Caco-2 (cell line): ENCODE data around the gene RRP12. TPM values are rescaled to one million over a fixed set of nuclear protein-coding genes. Genes with fewer than 3 reads are reported as not detected.

Source experiments
- BruUV-seq: library from RNA; stranded (reverse); fragments of 400-500 nt; replicated peaks from 2 replicates; lab custom pipeline; 2021; lab: Mats Ljungman, UMichigan
- CTCF ChIA-PET: fragments of 300-600 bp; sonication (Branson Sonifier 250); formaldehyde crosslinking; loops from one replicate; lab custom pipeline; 2022; ENCODE audit warnings: antibody characterized with exemption; lab: Charles Lee
- POLR2A ChIA-PET: fragments of 300-600 bp; sonication (Branson Sonifier 250); formaldehyde crosslinking; loops from one replicate; lab custom pipeline; 2022; ENCODE audit warnings: antibody characterized with exemption; lab: Charles Lee
- DNase-seq, 2 experiments: peaks; one replicate each; pipeline versions ENCODE4 v3.0.0 to v3.0.0-alpha.2; 2020 to 2022
- H3K27me3 ChIP-seq: replicated peaks from 2 replicates; pipeline ENCODE4 v1.6.0; 2011; ENCODE audit warnings: low read length; ENCODE audit not compliant: control insufficient read depth, insufficient read depth
- H3K36me3 ChIP-seq: 2 replicates; pipeline ENCODE4 v1.5.1; 2011; ENCODE audit warnings: low read length; ENCODE audit not compliant: control insufficient read depth, insufficient read depth
- H3K4me1 ChIP-seq: fragments of 250-450 bp; sonication (Bioruptor Pico); 2 replicates; pipeline ENCODE4 v1.5.1; 2020; ENCODE audit warnings: mild to moderate bottlenecking
- H3K4me3 ChIP-seq: 2 replicates; pipeline ENCODE4 v1.5.1; 2011; ENCODE audit warnings: low read depth, mild to moderate bottlenecking, control low read depth, low read length
- H3K9me3 ChIP-seq: fragments of 250-450 bp; sonication (Bioruptor Pico); 2 replicates; pipeline ENCODE4 v1.5.1; 2020; ENCODE audit warnings: mild to moderate bottlenecking, moderate library complexity
- H3K27ac Mint-ChIP-seq: one replicate; pipeline ENCODE4 v1.8.0; 2022; ENCODE audit warnings: mixed read lengths; ENCODE audit not compliant: unreplicated experiment
- H3K27me3 Mint-ChIP-seq: one replicate; pipeline ENCODE4 v1.8.0; 2022; ENCODE audit warnings: mixed read lengths; ENCODE audit not compliant: insufficient read depth, unreplicated experiment
- H3K36me3 Mint-ChIP-seq: one replicate; pipeline ENCODE4 v1.8.0; 2022; ENCODE audit warnings: mild to moderate bottlenecking, mixed read lengths; ENCODE audit not compliant: insufficient read depth, unreplicated experiment
- H3K4me1 Mint-ChIP-seq: one replicate; pipeline ENCODE4 v1.8.0; 2022; ENCODE audit warnings: low read depth, mixed read lengths; ENCODE audit not compliant: unreplicated experiment
- H3K4me3 Mint-ChIP-seq: one replicate; pipeline ENCODE4 v1.8.0; 2022; ENCODE audit warnings: mild to moderate bottlenecking, moderate library complexity, mixed read lengths; ENCODE audit not compliant: unreplicated experiment
- H3K9me3 Mint-ChIP-seq: one replicate; pipeline ENCODE4 v1.8.0; 2022; ENCODE audit warnings: mixed read lengths; ENCODE audit not compliant: unreplicated experiment
- intact Hi-C: fragments of 100-400 bp; cut with micrococcal nuclease; formaldehyde crosslinking; loops from one replicate; pipeline ENCODE4 v1.10.0; 2022; ENCODE audit not compliant: unreplicated experiment
- total RNA-seq: library from RNA; stranded (reverse); gene quantifications from 2 replicates; pipeline ENCODE4 v1.2.3, GENCODE V29; 2022
- TF ChIP-seq, protein P1 (sequence below), 2 experiments: fragments of 200-600 bp in 1 of 2; IDR thresholded peaks; 1 replicate in 1 of 2; 2 replicates in 1 of 2; pipeline versions ENCODE4 v1.5.1 to v1.8.0; 2011 to 2022; ENCODE audit warnings: antibody characterized with exemption in 1 of 2, control low read depth in 1 of 2, inconsistent platforms in 1 of 2, low read depth in 1 of 2, low read length in 1 of 2, mild to moderate bottlenecking in 1 of 2, moderate library complexity in 1 of 2; ENCODE audit not compliant: insufficient read depth in 1 of 2, severe bottlenecking in 1 of 2, unreplicated experiment in 1 of 2

The RRP12 gene
- total RNA-seq, 1 experiment from 2014 or later, result 69.3 TPM

GRCh38 chr10:97434055-97434454 lies 32.9 kb upstream of the RRP12 start:
- POLR2A ChIA-PET, result interaction anchor here (0.9 kb wide), 1 partner anchor 18 kb away, joined by 3 read pairs; no protein-coding TSS in a partner anchor
- intact Hi-C loops, result no loop called here
- Mint-ChIP-seq H3K4me3 (no peak overlapping the region), H3K4me1 (no peaks in the 10 kb centered on the region), H3K36me3 (peaks cover 91% of the 10 kb centered on the region), H3K9me3 (no peaks in the 10 kb centered on the region), H3K27ac (no peak overlapping the region), H3K27me3 (no peaks in the 10 kb centered on the region)
- TF ChIP-seq, protein P1, sequence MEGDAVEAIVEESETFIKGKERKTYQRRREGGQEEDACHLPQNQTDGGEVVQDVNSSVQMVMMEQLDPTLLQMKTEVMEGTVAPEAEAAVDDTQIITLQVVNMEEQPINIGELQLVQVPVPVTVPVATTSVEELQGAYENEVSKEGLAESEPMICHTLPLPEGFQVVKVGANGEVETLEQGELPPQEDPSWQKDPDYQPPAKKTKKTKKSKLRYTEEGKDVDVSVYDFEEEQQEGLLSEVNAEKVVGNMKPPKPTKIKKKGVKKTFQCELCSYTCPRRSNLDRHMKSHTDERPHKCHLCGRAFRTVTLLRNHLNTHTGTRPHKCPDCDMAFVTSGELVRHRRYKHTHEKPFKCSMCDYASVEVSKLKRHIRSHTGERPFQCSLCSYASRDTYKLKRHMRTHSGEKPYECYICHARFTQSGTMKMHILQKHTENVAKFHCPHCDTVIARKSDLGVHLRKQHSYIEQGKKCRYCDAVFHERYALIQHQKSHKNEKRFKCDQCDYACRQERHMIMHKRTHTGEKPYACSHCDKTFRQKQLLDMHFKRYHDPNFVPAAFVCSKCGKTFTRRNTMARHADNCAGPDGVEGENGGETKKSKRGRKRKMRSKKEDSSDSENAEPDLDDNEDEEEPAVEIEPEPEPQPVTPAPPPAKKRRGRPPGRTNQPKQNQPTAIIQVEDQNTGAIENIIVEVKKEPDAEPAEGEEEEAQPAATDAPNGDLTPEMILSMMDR (IDR thresholded peaks at IDR 0.05; ENCODE audit: insufficient read depth in 1 of 2, low read depth in 1 of 2, low read length in 1 of 2, severe bottlenecking in 1 of 2, unreplicated experiment in 1 of 2), result peak in 1 of 2 experiments; percentile 23
- Histone ChIP-seq H3K9me3 (no peaks in the 10 kb centered on the region), H3K27me3 (no peaks in the 10 kb centered on the region), H3K4me1 (no peaks in the 10 kb centered on the region), H3K4me3 (no peak overlapping the region), H3K36me3 (peaks cover 3% of the 10 kb centered on the region)
- DNase-seq, result no peak
- BruUV-seq, result no TSS peak
- CTCF ChIA-PET, result interaction anchor here (0.9 kb wide), 1 partner anchor 24 kb away, joined by 3 read pairs; no protein-coding TSS in a partner anchor

DNA sequence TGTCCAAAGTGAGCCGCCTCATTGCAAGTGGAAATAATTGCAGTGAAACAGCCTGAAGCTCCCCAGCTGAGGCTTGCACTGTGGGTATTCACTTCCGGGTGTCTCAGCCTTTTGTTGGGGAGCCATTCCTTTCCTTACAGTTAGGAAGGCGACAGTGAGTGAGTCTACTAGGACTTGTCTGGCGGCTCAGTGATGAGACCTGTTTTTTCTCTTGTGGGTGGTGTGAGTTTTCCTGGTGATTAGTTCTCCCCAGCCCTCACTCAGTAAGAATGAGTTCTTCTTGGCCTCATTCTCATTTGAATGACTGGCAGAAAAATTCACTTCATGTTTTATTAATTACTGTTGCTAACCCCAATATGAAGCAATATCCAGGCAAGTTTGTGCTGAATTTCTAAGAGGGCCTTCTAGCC lies 27.4 kb upstream of the RRP12 start:
- POLR2A ChIA-PET, result no interaction called here
- H3K27me3 Mint-ChIP-seq, result no peaks in the 10 kb centered on the region
- H3K4me3 ChIP-seq, result peak overlapping the region; percentile 83
- CTCF ChIA-PET, result no interaction called here
- H3K27me3 ChIP-seq, result no peaks in the 10 kb centered on the region
- H3K4me1 Mint-ChIP-seq, result no peaks in the 10 kb centered on the region
- intact Hi-C loops, result no loop called here
- H3K36me3 ChIP-seq, result peaks cover 5% of the 10 kb centered on the region
- H3K4me1 ChIP-seq, result peaks cover 12% of the 10 kb centered on the region
- no TSS peak for BruUV-seq
- H3K27ac Mint-ChIP-seq, result no peak overlapping the region
- DNase-seq, result no peak
- H3K4me3 Mint-ChIP-seq, result peak overlapping the region; percentile 75
- H3K9me3 Mint-ChIP-seq, result no peaks in the 10 kb centered on the region
- no peaks in the 10 kb centered on the region for H3K9me3 ChIP-seq
- TF ChIP-seq, protein P1 (IDR thresholded peaks at IDR 0.05; ENCODE audit: insufficient read depth in 1 of 2, low read depth in 1 of 2, low read length in 1 of 2, severe bottlenecking in 1 of 2, unreplicated experiment in 1 of 2), result no peak
- H3K36me3 Mint-ChIP-seq, result peaks cover 73% of the 10 kb centered on the region

DNA sequence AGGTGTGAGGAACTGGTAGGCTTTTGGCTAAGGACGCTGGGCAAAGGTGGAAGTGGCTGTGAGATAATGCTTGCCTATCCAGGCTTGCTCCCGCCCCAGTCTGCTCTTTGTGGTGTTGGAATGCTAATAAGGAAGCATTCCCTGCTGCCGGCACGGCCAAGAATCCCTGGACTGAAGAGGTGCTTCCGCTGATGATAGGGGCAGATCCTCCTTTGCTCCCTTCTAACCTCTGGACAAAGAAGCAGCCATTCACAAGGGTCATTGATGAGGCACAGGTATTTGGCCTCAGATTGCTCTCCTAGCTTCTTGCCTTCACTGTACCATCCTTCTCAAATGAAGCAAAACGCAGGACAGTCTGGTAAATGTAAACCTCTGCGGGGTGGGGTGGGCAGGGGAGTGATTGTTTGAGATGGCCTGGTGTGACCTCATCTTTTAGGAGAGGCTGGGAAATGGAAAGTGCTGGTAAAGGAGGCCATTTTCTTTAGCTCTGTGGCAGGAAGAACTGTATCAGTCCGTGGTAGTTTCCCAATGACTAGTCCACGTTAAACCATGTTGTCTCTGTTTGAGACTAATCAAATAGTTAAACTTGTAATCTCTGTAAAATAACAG lies 26.5 kb upstream of the RRP12 start:
- Histone ChIP-seq H3K27me3 (no peaks in the 10 kb centered on the region), H3K4me3 (peak overlapping the region; percentile 83), H3K4me1 (peaks cover 12% of the 10 kb centered on the region), H3K36me3 (peaks cover 5% of the 10 kb centered on the region), H3K9me3 (no peaks in the 10 kb centered on the region)
- TF ChIP-seq, protein P1 (IDR thresholded peaks at IDR 0.05; ENCODE audit: insufficient read depth in 1 of 2, low read depth in 1 of 2, low read length in 1 of 2, severe bottlenecking in 1 of 2, unreplicated experiment in 1 of 2), result no peak
- H3K4me1 Mint-ChIP-seq, result no peaks in the 10 kb centered on the region
- H3K9me3 Mint-ChIP-seq, result no peaks in the 10 kb centered on the region
- ChIA-PET POLR2A (no interaction called here), CTCF (interaction anchor here (0.6 kb wide), 1 partner anchor 25 kb away, joined by 8 read pairs; no protein-coding TSS in a partner anchor)
- H3K27ac Mint-ChIP-seq, result peak overlapping the region; percentile 83
- peak; percentile 71 to 83 for DNase-seq
- H3K4me3 Mint-ChIP-seq, result peak overlapping the region; percentile 75
- peaks cover 67% of the 10 kb centered on the region for H3K36me3 Mint-ChIP-seq
- no peaks in the 10 kb centered on the region for H3K27me3 Mint-ChIP-seq
- intact Hi-C loops, result loop anchor here (1.0 kb wide), 1 partner anchor 19 kb away; the partner anchor contains the start of genes EXOSC1 and ZDHHC16
- BruUV-seq, result no TSS peak
